Heart right ventricle (tissue), 16 donors: ENCODE data around the gene GPRC5C. TPM values are rescaled to one million over a fixed set of nuclear protein-coding genes. Genes with fewer than 3 reads are reported as not detected.

Experiments used
- ATAC-seq, 8 donors: fragments of 200-7000 bp; cut with Tn5 transposase; one replicate each; pipeline ENCODE4 v1.9.1; 2020; ENCODE audit warnings: mild to moderate bottlenecking in 8 of 8, moderate library complexity in 8 of 8, moderate number of reproducible peaks in 1 of 8
- DNase-seq, 2 donors: peaks; one replicate each; pipeline ENCODE4 v3.0.0-alpha.2; 2020
- H3K27ac ChIP-seq, 10 donors: fragments of 200-600 bp; sonication (generic) in 2 of 10; one replicate each; pipeline versions ENCODE4 v1.5.0 to v1.8.0; 2020 to 2022; ENCODE audit warnings: mild to moderate bottlenecking in 3 of 10
- H3K27me3 ChIP-seq, 7 donors: fragments of 200-600 bp; one replicate each; pipeline ENCODE4 v1.8.0; 2021 to 2022; ENCODE audit warnings: mild to moderate bottlenecking in 2 of 7
- H3K36me3 ChIP-seq, 9 donors: fragments of 200-600 bp; sonication (generic) in 1 of 9; one replicate each; pipeline versions ENCODE4 v1.5.0 to v1.8.0; 2020 to 2022; ENCODE audit warnings: mild to moderate bottlenecking in 2 of 9
- H3K4me1 ChIP-seq, 9 donors: fragments of 200-600 bp; sonication (generic) in 1 of 9; one replicate each; pipeline versions ENCODE4 v1.5.0 to v1.8.0; 2020 to 2022; ENCODE audit warnings: mild to moderate bottlenecking in 4 of 9
- H3K4me3 ChIP-seq, 10 donors: fragments of 200-600 bp; sonication (generic) in 2 of 10; one replicate each; pipeline versions ENCODE4 v1.5.0 to v1.8.0; 2020 to 2022; ENCODE audit warnings: mild to moderate bottlenecking in 7 of 10, moderate library complexity in 2 of 10
- H3K9me3 ChIP-seq, 11 donors: fragments of 200-600 bp in 10 of 11; sonication (generic) in 2 of 11; one replicate each; pipeline versions ENCODE4 v1.5.0 to v1.8.0; 2013 to 2022; ENCODE audit warnings: mild to moderate bottlenecking in 2 of 11, control low read depth in 1 of 11, moderate library complexity in 1 of 11
- WGBS, 2 donors: extraction: QIAGEN DNeasy Blood & Tissue Kit; methylation state at CpG; one replicate each; pipeline ENCODE4 v1.1.7; 2013; ENCODE audit warnings: inconsistent platforms in 1 of 2; 5-methylcytosine and 5-hydroxymethylcytosine counted together
- intact Hi-C, 10 donors: fragments of 100-400 bp; cut with DNase I; formaldehyde crosslinking; loops; one replicate each; pipeline versions ENCODE4 v1.11.1 to v1.14.2; 2022
- polyA plus RNA-seq, 2 donors: library from polyadenylated mRNA; stranded (reverse); fragments of 200-250 nt; gene quantifications; one replicate each; pipeline ENCODE4 v1.2.3, GENCODE V29; 2013
- total RNA-seq, 10 donors: library from RNA; stranded (reverse); fragmentation: NEBNext Ultra II Directional in 3 of 10; extraction: Animal tissue kit (Norgen Biotek cat#: 25700) in 3 of 10; gene quantifications; one replicate each; pipeline versions ENCODE4 v1.2.1 to v1.2.4, GENCODE V29; 2021 to 2023
- TF ChIP-seq, protein P1 (sequence below), 9 donors: fragments of 200-600 bp; sonication (generic) in 2 of 9; IDR thresholded peaks; one replicate each; pipeline versions ENCODE4 v1.5.0 to v1.8.0; 2021 to 2022; ENCODE audit warnings: antibody characterized with exemption in 9 of 9, mild to moderate bottlenecking in 5 of 9, moderate library complexity in 1 of 9
- donor health status: Arrhythmogenic right ventricular cardiomyopathy.
- donor health status: ischemic (EF 13 %, LVEDD 7.1; RV severe dilation, severe dysfunction).
- donor health status: healthy with polysubstance abuse.
- donor health status: DM: no; HTN: yes; CAD: no.
- donor health status: DM: no; HTN: no; CAD: no.
- donor health status: ischemic (EF 25% LVEDD 6.9; RV normal size, moderate dysfunction).
- donor health status: ischemic (EF 25% LVEDD 5.7; RV mildly dilated, moderate dysfunction).
- donor health status: healthy.
- donor health status: DM: yes; HTN: yes; CAD: no.
- donor health status: Ischemic cardiomyopathy.
- donor health status: ischemic (EF 35%, LVEDD 5.7; RV mildly dilated, moderate dysfunction).
- donor health status: nonischemic (EF 11% LVEDD 7.7; RV severe dilation, severe dysfunction).
- donor health status: DM: yes; HTN: yes; CAD: no.
- donor health status: PGD.
- donor health status: ischemic (EF 29% LVEDD 5.4; RV normal size, mild dysfunction).
- donor health status: nonischemic (EF 23%, LVEDD 6.1; RV moderate dilation, normal function).

GPRC5C gene
- total and polyA plus RNA-seq, 12 donors: 28.0 to 41.0 (median 32.5) TPM

DNA sequence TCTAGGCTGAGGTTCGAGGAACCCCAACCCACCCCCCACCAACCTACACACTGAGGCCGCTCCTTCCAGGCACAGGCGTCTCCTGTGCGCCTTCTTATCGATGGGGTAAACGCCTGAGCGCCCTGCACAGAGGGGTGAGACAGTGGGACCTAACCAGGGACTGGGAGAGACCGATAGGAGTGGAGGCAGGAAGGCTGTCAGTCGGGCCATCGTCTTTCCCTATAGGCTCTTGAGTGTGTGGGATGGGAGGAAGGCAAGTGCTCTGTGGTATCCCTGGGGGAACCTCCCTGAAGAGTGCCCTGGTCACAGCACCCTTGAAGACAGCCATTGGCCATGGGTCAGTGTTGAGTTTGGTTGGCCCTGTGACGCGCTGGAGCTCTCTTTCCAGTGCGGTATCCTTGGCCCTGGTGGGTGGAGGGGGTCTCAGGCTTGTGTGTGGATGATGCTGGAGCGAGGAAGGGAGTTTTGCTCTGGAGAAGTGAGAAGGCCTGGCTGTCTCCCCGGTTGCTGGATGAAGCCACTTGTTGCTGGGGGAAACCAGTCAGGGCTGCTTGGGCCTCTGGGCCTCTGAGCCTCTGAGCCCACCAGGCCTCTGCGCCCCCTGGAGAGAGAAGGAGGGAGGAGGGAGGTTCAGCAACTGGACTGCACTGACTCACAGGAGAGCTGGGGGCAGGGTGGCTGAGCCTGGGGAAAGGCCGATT is 1.7 kb downstream of the GPRC5C start:
- 63 to 65% methylated on average over 17 of the region's 17 CpGs for WGBS, 2 donors
- peaks cover 0 to 18% (median 4%) of the 10 kb centered on the region in 11 donors for H3K9me3 ChIP-seq
- H3K4me3 ChIP-seq: peak overlapping the region in 9 of 10 donors; percentile 61 to 83 (median 74)
- DNase-seq: no peak
- intact Hi-C loops: no loop called here
- peak overlapping the region in 8 of 10 donors; percentile 83 to 99 (median 97) for H3K27ac ChIP-seq
- H3K27me3 ChIP-seq: peaks cover 0 to 59% (median 0%) of the 10 kb centered on the region in 7 donors
- TF ChIP-seq, protein P1, sequence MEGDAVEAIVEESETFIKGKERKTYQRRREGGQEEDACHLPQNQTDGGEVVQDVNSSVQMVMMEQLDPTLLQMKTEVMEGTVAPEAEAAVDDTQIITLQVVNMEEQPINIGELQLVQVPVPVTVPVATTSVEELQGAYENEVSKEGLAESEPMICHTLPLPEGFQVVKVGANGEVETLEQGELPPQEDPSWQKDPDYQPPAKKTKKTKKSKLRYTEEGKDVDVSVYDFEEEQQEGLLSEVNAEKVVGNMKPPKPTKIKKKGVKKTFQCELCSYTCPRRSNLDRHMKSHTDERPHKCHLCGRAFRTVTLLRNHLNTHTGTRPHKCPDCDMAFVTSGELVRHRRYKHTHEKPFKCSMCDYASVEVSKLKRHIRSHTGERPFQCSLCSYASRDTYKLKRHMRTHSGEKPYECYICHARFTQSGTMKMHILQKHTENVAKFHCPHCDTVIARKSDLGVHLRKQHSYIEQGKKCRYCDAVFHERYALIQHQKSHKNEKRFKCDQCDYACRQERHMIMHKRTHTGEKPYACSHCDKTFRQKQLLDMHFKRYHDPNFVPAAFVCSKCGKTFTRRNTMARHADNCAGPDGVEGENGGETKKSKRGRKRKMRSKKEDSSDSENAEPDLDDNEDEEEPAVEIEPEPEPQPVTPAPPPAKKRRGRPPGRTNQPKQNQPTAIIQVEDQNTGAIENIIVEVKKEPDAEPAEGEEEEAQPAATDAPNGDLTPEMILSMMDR (IDR thresholded peaks at IDR 0.05): peak in 2 of 9 donors; percentile 7 to 16
- ATAC-seq: no peak
- no peaks in the 10 kb centered on the region for H3K36me3 ChIP-seq
- H3K4me1 ChIP-seq: peaks cover 2 to 61% (median 31%) of the 10 kb centered on the region in 9 donors

DNA sequence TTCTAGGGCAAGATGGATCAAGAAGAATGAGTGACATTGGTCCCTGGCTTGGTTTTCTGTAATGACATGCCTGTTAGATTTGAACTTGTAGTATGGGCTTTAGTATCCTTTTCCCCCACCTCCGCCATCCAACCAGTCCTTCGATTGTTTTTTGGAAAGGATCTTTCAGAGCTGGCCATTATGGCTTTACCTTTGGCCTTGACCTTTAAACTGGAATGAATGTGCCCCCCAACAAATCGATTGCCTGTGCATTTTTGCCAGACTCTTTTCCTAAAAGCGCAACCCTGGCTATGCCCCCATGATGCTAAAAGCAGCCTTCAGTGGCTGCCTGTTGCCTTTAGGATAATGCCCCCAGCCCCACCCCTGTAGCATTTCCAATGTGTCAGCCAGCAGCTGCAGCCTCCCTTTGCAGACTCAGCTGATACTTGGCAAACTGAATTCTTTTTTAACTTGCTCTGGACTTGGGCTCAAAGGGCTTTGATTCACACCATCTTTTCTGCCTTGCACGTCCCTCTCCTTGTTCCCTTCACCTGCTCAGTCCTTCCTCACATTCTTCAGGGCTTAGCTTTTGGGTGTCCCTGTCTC is 4.0 kb downstream of the GPRC5C start:
- WGBS, 2 donors: 76 to 82% methylated on average over 5 of the region's 5 CpGs
- peak overlapping the region in 1 of 10 donors; percentile 8 for H3K4me3 ChIP-seq
- ATAC-seq (no peak), DNase-seq (no peak)
- TF ChIP-seq, protein P1 (IDR thresholded peaks at IDR 0.05): no peak
- H3K9me3 ChIP-seq: peaks cover 0 to 19% (median 4%) of the 10 kb centered on the region in 11 donors
- peaks cover 0 to 15% (median 0%) of the 10 kb centered on the region in 9 donors for H3K36me3 ChIP-seq
- H3K4me1 ChIP-seq: peaks cover 0 to 41% (median 23%) of the 10 kb centered on the region in 9 donors
- peak overlapping the region in 4 of 10 donors; percentile 5 to 40 (median 29) for H3K27ac ChIP-seq
- peaks cover 0 to 36% (median 0%) of the 10 kb centered on the region in 7 donors for H3K27me3 ChIP-seq
- intact Hi-C loops: no loop called here

DNA sequence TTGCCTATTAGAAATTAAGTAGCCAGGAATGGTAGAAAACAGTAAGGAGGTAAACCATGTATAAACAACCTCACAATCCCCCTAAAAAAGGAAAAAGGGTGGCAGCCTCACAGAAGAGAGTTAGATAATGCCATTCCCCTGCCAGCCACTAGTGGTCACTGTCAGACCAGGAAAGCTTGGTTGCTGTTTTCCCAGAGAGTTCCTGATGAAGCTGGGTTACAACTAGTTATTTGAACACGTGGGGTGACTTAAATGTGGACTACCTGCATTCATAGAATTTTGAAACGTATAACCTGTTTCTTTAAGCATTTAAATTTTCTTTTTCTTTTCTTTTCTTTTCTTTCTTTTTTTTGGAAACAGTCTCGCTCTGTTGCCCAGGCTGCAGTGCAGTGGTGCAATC is 5.8 kb downstream of the GPRC5C start:
- no peak for DNase-seq
- intact Hi-C loops: no loop called here
- no peak overlapping the region for H3K4me3 ChIP-seq
- peaks cover 4 to 49% (median 13%) of the 10 kb centered on the region in 9 donors for H3K4me1 ChIP-seq
- no peak for ATAC-seq
- H3K27ac ChIP-seq: no peak overlapping the region
- H3K36me3 ChIP-seq: peaks cover 0 to 19% (median 0%) of the 10 kb centered on the region in 9 donors
- H3K9me3 ChIP-seq: peaks cover 0 to 19% (median 4%) of the 10 kb centered on the region in 11 donors
- WGBS, 2 donors: 85 to 92% methylated on average over 3 of the region's 3 CpGs
- peaks cover 0 to 18% (median 0%) of the 10 kb centered on the region in 7 donors for H3K27me3 ChIP-seq
- TF ChIP-seq, protein P1 (IDR thresholded peaks at IDR 0.05): peak; percentile 45 to 75 (median 56)

DNA sequence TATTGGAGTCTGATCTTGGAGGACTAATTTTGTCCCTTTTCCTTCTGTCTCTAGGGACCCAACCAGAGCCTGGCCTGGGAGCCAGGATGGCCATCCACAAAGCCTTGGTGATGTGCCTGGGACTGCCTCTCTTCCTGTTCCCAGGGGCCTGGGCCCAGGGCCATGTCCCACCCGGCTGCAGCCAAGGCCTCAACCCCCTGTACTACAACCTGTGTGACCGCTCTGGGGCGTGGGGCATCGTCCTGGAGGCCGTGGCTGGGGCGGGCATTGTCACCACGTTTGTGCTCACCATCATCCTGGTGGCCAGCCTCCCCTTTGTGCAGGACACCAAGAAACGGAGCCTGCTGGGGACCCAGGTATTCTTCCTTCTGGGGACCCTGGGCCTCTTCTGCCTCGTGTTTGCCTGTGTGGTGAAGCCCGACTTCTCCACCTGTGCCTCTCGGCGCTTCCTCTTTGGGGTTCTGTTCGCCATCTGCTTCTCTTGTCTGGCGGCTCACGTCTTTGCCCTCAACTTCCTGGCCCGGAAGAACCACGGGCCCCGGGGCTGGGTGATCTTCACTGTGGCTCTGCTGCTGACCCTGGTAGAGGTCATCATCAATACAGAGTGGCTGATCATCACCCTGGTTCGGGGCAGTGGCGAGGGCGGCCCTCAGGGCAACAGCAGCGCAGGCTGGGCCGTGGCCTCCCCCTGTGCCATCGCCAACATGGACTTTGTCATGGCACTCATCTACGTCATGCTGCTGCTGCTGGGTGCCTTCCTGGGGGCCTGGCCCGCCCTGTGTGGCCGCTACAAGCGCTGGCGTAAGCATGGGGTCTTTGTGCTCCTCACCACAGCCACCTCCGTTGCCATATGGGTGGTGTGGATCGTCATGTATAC is 8.0 kb downstream of the GPRC5C start:
- WGBS, 2 donors: 91 to 93% methylated on average over 31 of the region's 31 CpGs
- no peaks in the 10 kb centered on the region for H3K27me3 ChIP-seq
- TF ChIP-seq, protein P1 (IDR thresholded peaks at IDR 0.05): no peak
- peaks cover 19 to 52% (median 33%) of the 10 kb centered on the region in 9 donors for H3K4me1 ChIP-seq
- intact Hi-C loops: loop anchor here in 1 of 10 donors (10.0 kb wide), 1 partner anchor 225 kb away; the partner anchor contains the start of gene TTYH2
- no peak overlapping the region for H3K27ac ChIP-seq
- H3K4me3 ChIP-seq: no peak overlapping the region
- ATAC-seq: no peak
- peaks cover 0 to 19% (median 0%) of the 10 kb centered on the region in 9 donors for H3K36me3 ChIP-seq
- H3K9me3 ChIP-seq: peaks cover 0 to 19% (median 4%) of the 10 kb centered on the region in 11 donors
- DNase-seq: no peak
